Stimulated activated CD4-positive, alpha-beta T cell treated with anti-CD3 and anti-CD28 coated beads, Interleukin-4, amount 100 ng/mL, for 4 hours (primary cell): ENCODE measurements around the gene SLC10A2.

Source experiments
- DNase-seq, 2 experiments: peaks; one replicate each; pipeline ENCODE4 v3.0.0-alpha.2; 2020

SLC10A2 gene

DNA sequence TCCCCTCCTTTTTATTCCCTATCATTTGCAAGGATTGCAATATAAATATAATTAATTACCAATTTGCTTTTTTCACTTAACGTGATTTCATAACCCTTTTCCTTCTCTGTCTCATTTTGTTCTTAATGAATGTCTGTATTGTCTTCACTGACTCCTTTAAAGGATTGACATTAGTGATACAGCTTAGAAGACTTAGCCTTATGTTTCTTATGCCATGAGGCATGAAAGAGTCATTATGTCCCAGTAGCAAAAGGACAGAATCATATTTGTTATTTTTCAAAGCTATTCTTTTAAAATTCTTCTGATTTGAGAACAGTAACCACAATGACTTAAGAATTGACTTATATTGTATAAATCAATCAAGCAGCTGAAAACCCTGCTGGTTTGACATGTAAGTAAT is 26.2 kb downstream of the SLC10A2 start:
- DNase-seq: no peak

GRCh38 chr13:103039183-103039582 is 27.0 kb downstream of the SLC10A2 start:
- DNase-seq: no peak

GRCh38 chr13:103036268-103036667 is 29.9 kb downstream of the SLC10A2 start:
- no peak for DNase-seq

DNA sequence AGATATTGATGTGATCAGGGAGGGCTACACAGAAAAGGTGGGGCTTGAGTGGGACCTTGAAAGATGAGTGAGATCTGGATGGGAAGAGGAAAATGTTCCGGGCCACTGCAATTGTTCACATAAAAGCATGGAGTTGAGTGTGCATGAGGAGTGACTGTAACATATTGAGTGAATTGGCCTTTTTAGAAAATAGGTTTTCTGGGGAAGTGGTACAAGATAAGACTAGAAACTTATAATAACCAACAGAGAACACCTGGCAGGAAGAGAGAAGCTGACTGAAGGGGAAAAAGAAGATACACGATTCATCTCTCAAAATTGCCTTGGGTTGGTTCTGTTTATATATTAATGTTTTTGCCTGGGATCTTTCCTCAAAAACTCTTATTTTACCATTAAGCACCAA is 32.2 kb downstream of the SLC10A2 start:
- DNase-seq: no peak

DNA sequence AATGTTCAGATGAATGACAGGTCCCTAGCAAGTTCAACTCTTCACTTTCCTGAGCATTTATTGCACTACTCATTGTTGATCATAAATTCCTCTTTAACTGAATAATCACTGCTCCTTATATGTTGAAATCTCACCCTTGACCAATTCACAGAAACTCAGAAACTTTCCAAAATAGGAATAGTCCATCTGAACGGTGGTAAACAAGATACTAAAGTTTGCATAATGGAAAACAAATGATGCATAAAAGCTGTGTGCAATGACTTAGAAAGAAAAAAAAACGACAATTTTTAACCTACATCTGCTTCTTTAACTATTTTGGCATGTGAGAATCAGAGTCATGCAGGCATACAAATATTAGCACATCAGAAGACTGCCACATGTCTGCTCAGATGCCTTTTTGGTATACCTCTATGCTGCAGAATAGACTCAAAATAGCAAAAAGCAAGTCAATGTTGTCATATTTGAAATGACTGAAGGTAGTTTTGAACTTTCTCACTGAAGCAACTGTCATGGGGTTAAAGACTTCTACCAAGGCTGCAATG is 34.8 kb downstream of the SLC10A2 start:
- no peak for DNase-seq

DNA sequence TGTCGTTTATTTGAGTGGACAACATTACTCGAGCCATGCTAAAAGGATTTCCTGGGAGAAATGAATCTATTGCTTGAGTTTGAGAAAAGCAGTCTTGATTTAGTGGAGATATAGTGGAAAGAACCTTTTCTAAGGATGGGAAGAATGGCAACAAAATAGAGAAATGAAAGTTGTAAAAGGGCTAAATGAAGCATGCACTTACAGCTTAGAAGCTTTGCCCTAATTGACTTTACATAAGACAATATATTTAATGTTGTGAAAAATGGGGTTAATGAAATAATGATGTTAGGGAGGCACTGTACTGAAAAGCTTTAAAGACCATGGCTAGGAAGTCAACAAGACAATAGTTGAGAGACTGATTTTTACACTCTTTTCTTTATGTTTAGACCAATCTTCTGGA is 35.4 kb downstream of the SLC10A2 start:
- no peak for DNase-seq

GRCh38 chr13:103029798-103030197 is 36.4 kb downstream of the SLC10A2 start:
- no peak for DNase-seq

GRCh38 chr13:103022336-103022735 is 43.9 kb downstream of the SLC10A2 start:
- no peak for DNase-seq

DNA sequence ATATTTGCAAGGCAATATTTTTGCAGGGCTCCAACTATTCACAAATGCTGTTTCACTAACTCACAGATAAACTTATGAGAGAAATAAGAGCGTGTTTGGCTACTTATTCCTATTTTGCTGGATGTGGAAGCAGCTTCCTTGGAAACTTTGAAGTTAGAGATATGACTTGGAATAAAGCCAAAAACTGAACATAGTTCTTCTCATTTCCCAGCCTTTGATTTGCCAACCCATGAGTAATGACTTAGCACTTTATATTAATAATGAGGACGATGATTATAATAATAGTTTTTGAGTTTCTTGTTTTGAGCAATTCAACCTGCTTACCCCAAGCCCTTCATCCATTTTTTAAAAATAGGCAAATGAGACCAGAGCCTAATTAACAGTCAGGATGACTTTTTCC is 47.7 kb downstream of the SLC10A2 start:
- no peak for DNase-seq

DNA sequence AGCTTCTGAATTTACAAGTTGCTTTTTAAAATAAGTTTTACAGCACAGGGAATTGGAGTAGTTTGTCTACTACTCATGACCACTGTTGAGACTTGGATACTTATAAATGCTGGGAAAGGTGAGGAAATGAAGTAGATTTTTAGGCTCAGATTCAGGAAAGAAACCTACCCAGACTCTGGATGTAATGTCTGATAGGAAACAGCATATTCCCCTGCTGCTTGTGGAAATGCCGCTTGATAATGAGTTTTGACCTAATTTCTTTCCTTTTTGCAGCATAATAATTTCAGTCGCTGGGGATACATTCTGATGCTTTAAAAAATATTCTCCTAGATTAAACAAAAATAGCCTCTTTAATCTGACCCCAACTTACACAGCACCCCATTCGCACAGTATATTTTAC is 53.6 kb downstream of the SLC10A2 start:
- no peak for DNase-seq

DNA sequence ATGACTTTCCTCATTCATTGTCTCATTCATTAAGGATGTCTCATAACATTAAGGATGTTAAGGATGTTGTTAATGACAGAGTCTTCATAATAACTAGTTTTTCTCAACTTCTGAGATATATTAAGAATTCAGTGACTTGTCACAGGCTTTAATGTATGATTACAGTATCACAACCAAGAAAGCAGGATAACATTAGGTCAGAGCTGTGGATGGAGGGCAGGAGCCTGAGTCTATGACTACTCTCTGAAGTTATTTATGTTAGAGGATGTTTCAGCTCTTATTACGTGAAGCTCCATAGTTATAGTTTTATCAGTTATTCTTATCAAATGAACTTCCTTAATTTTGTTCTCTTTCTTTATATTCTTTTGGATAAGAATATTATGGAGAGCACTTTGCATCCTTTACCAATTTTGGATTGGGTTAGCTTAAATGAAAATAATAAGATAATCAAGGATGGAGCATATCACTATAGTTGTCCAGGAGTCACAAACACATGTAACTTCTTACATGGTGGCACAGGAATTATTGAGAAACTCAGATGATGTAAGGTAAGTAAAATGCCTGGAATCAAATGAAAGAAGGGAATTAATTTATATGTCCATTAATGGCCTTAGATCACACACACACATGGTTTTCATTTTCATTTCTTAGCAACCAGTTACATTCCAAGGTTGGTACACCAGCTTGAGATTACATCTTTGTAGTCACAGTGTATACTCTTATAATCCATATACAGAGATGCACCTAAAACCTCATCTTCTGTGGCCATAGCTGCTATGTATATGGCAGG is 57.0 kb downstream of the SLC10A2 start:
- DNase-seq: no peak

DNA sequence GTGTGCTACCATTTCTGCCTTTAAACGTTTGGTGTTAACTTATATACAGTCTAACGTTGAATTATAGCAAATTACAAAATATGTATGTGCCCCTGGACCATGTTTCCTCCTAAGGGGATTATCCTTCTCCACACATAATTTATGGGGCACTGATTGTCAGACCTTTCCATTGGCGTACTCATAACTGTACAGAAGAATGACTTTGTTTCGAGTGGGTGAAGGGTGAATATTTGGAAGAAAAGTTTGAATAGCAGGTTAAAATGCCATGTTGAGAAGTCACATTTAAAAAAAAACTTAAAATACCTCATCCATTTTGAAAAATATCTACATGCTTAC is 58.8 kb downstream of the SLC10A2 start:
- no peak for DNase-seq

- no peak for DNase-seq
Observed at GRCh38 chr13:103006641-103007426, 59.4 kb downstream of the SLC10A2 start.

- DNase-seq: no peak
Observed at GRCh38 chr13:103004661-103005345, 61.4 kb downstream of the SLC10A2 start.

DNA sequence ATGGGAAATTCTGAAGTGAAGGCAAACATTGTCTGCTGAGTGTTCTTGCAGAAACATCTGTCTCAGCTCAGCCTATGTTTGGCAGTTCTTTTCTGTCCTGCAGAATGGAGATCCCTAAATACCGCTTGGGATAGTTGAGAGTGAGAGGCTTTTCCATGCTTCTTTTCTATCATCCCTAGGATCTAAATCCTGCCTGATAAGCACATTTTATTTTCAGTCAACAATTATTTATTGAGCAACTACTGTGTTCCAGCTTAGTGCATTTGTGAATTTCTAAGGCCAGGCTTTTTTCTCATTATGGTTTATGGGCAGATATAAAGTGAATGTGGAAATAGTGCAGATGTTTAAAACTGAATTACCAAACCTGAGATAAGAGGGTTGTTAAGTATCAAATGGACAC is 62.6 kb downstream of the SLC10A2 start:
- no peak for DNase-seq

GRCh38 chr13:103002279-103002678 is 63.9 kb downstream of the SLC10A2 start:
- no peak for DNase-seq

DNA sequence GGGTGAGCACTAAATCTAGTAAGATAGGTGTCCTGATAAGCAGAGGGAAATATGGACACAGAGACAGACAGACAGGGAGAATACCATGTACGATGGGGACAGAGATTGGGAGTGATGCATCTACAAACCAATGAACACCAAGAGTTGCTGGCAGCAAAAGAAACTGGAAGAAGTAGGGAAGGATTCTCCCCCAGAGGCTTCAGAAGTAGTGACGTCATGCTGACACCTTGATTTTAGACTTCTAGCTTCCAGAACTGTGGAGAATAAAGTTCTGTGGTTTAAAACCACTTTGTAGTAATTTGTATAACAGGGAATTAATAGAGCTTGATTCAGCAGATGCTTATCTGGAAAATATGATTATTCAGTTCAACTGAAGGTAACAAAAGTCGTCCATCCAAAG is 66.1 kb downstream of the SLC10A2 start:
- DNase-seq: no peak

GRCh38 chr13:102999499-102999898 is 66.7 kb downstream of the SLC10A2 start:
- no peak for DNase-seq
